ENCODE results near the gene SCP2D1. TPM values are rescaled to one million over a fixed set of nuclear protein-coding genes. Genes with fewer than 3 reads are reported as not detected.

The SCP2D1 gene
- total and polyA plus RNA-seq, 4 donors, result not detected

- Histone ChIP-seq H3K27ac (ENCODE audit: low read depth in 1 of 2, low read length in 1 of 2) (no peak overlapping the region), H3K9ac (ENCODE audit: insufficient read depth in 1 of 2, low read length in 2 of 2) (no peak overlapping the region), H3K4me3 (no peak overlapping the region), H3K4me1 (ENCODE audit: control insufficient read depth in 5 of 5, insufficient read depth in 5 of 5, low read length in 5 of 5) (no peaks in the 10 kb centered on the region), H3K9me3 (ENCODE audit: control insufficient read depth in 4 of 4, insufficient read depth in 3 of 4, low read length in 3 of 4) (peaks cover 0 to 2% (median 0%) of the 10 kb centered on the region in 4 donors), H3K27me3 (ENCODE audit: control insufficient read depth in 3 of 3, insufficient read depth in 3 of 3, low read length in 2 of 3) (no peaks in the 10 kb centered on the region), H3K36me3 (ENCODE audit: control insufficient read depth in 4 of 4, insufficient read depth in 4 of 4, low read length in 4 of 4) (no peaks in the 10 kb centered on the region)
- no peak for TF ChIP-seq CTCF (IDR thresholded peaks at IDR 0.05; ENCODE audit: control extremely low read depth, extremely low read depth)
- no peak for ATAC-seq (ENCODE audit: insufficient read depth, low FRiP score)
- DNase-seq, result peak in 2 of 3 donors; percentile 8 to 32
- WGBS, 2 donors, result 72 to 82% methylated on average over 7 of the region's 7 CpGs
Measured at GRCh38 chr20:18802012-18802634, 11.5 kb upstream of the SCP2D1 start.

- Histone ChIP-seq H3K4me1 (ENCODE audit: control insufficient read depth in 5 of 5, insufficient read depth in 5 of 5, low read length in 5 of 5) (no peaks in the 10 kb centered on the region), H3K27me3 (ENCODE audit: control insufficient read depth in 3 of 3, insufficient read depth in 3 of 3, low read length in 2 of 3) (peaks cover 0 to 2% (median 0%) of the 10 kb centered on the region in 3 donors), H3K4me3 (no peak overlapping the region), H3K36me3 (ENCODE audit: control insufficient read depth in 4 of 4, insufficient read depth in 4 of 4, low read length in 4 of 4) (no peaks in the 10 kb centered on the region), H3K9ac (ENCODE audit: insufficient read depth in 1 of 2, low read length in 2 of 2) (no peak overlapping the region), H3K27ac (ENCODE audit: low read depth in 1 of 2, low read length in 1 of 2) (no peak overlapping the region), H3K9me3 (ENCODE audit: control insufficient read depth in 4 of 4, insufficient read depth in 3 of 4, low read length in 3 of 4) (peaks cover 0 to 2% (median 0%) of the 10 kb centered on the region in 4 donors)
- ATAC-seq (ENCODE audit: insufficient read depth, low FRiP score), result no peak
- no peak for TF ChIP-seq CTCF (IDR thresholded peaks at IDR 0.05; ENCODE audit: control extremely low read depth, extremely low read depth)
- 67 to 72% methylated on average over 4 of the region's 4 CpGs for WGBS, 2 donors
- DNase-seq, result no peak
Measured at GRCh38 chr20:18805881-18806280, 7.7 kb upstream of the SCP2D1 start.

GRCh38 chr20:18808712-18809111 is 4.9 kb upstream of the SCP2D1 start:
- H3K36me3 ChIP-seq (ENCODE audit: control insufficient read depth in 4 of 4, insufficient read depth in 4 of 4, low read length in 4 of 4), result no peaks in the 10 kb centered on the region
- H3K27ac ChIP-seq (ENCODE audit: low read depth in 1 of 2, low read length in 1 of 2), result no peak overlapping the region
- TF ChIP-seq CTCF (IDR thresholded peaks at IDR 0.05; ENCODE audit: control extremely low read depth, extremely low read depth), result no peak
- H3K27me3 ChIP-seq (ENCODE audit: control insufficient read depth in 3 of 3, insufficient read depth in 3 of 3, low read length in 2 of 3), result peaks cover 0 to 2% (median 0%) of the 10 kb centered on the region in 3 donors
- WGBS, 2 donors, result 52 to 66% methylated on average over 3 of the region's 3 CpGs
- no peak overlapping the region for H3K4me3 ChIP-seq
- DNase-seq, result no peak
- ATAC-seq (ENCODE audit: insufficient read depth, low FRiP score), result no peak
- H3K4me1 ChIP-seq (ENCODE audit: control insufficient read depth in 5 of 5, insufficient read depth in 5 of 5, low read length in 5 of 5), result no peaks in the 10 kb centered on the region
- H3K9me3 ChIP-seq (ENCODE audit: control insufficient read depth in 4 of 4, insufficient read depth in 3 of 4, low read length in 3 of 4), result peaks cover 0 to 6% (median 0%) of the 10 kb centered on the region in 4 donors
- no peak overlapping the region for H3K9ac ChIP-seq (ENCODE audit: insufficient read depth in 1 of 2, low read length in 2 of 2)

GRCh38 chr20:18811186-18811585 is 2.4 kb upstream of the SCP2D1 start:
- ATAC-seq (ENCODE audit: insufficient read depth, low FRiP score) (no peak), DNase-seq (no peak)
- H3K36me3 ChIP-seq (ENCODE audit: control insufficient read depth in 4 of 4, insufficient read depth in 4 of 4, low read length in 4 of 4), result no peaks in the 10 kb centered on the region
- no peaks in the 10 kb centered on the region for H3K4me1 ChIP-seq (ENCODE audit: control insufficient read depth in 5 of 5, insufficient read depth in 5 of 5, low read length in 5 of 5)
- 83 to 88% methylated on average over 6 of the region's 6 CpGs for WGBS, 2 donors
- no peak overlapping the region for H3K27ac ChIP-seq (ENCODE audit: low read depth in 1 of 2, low read length in 1 of 2)
- peaks cover 0 to 2% (median 0%) of the 10 kb centered on the region in 3 donors for H3K27me3 ChIP-seq (ENCODE audit: control insufficient read depth in 3 of 3, insufficient read depth in 3 of 3, low read length in 2 of 3)
- TF ChIP-seq CTCF (IDR thresholded peaks at IDR 0.05; ENCODE audit: control extremely low read depth, extremely low read depth), result no peak
- H3K9me3 ChIP-seq (ENCODE audit: control insufficient read depth in 4 of 4, insufficient read depth in 3 of 4, low read length in 3 of 4), result peaks cover 0 to 4% (median 0%) of the 10 kb centered on the region in 4 donors
- no peak overlapping the region for H3K9ac ChIP-seq (ENCODE audit: insufficient read depth in 1 of 2, low read length in 2 of 2)
- no peak overlapping the region for H3K4me3 ChIP-seq

Measured in lung (tissue), 12 donors.